ENCODE measurements around the gene OR13C8.

Gene OR13C8

GRCh38 chr9:104611213-104611612, 42.2 kb downstream of the OR13C8 start:
- DNase-seq (ENCODE audit: low read depth in 2 of 2) = no peak

GRCh38 chr9:104617418-104617817, 48.5 kb downstream of the OR13C8 start:
- no peak for DNase-seq (ENCODE audit: low read depth in 2 of 2)

- DNase-seq (ENCODE audit: low read depth in 2 of 2) = no peak
Measured at GRCh38 chr9:104618104-104618503, 49.1 kb downstream of the OR13C8 start, which contains the start of gene OR13C9. Gene OR13C9, minus strand, starts transcription at chr9:104618204. Its CDS starts 0 bp downstream, at chr9:104618204.

Data from stimulated activated CD4-positive, alpha-beta T cell treated with anti-CD3 and anti-CD28 coated beads, Interleukin-12 subunit alpha, Interleukin-12 subunit beta, amount 100 ng/mL, for 24 hours (primary cell).